ENCODE results near the gene MRRF. TPM values are rescaled to one million over a fixed set of nuclear protein-coding genes. Genes with fewer than 3 reads are reported as not detected.

Gene MRRF
- total RNA-seq, result 10 to 100 TPM; 69.8 to 76.0 TPM

GRCh38 chr9:122264360-122265148, at the start of gene MRRF, which contains the start of gene RBM18:
TSS of gene MRRF (plus strand) at chr9:122264882. CDS start at chr9:122270892, 6,010 bp downstream.
TSS of gene RBM18 (minus strand) at chr9:122264840. CDS start at chr9:122261492, 3,348 bp downstream.
- intact Hi-C loops (cut with micrococcal nuclease), result loop anchor here (10.0 kb wide), 1 partner anchor 80 kb away; no protein-coding TSS in a partner anchor
- Mint-ChIP-seq H3K27me3 (no peaks in the 10 kb centered on the region), H3K4me3 (peak within 1 kb of the TSS; percentile 84), H3K27ac (peak within 1 kb of the TSS; percentile 100), H3K9me3 (no peaks in the 10 kb centered on the region), H3K4me1 (ENCODE audit: low read depth) (peaks cover 41% of the 10 kb centered on the region), H3K36me3 (ENCODE audit: low read depth) (peaks cover 33% of the 10 kb centered on the region)
- peak; percentile 81 for ATAC-seq
- TF ChIP-seq CTCF (IDR thresholded peaks at IDR 0.05), result no peak
- peak; percentile 92 for DNase-seq
- POLR2A ChIA-PET, result interaction anchor here (0.6 to 2.4 kb wide), 17 partner anchors 9 to 640 kb away, joined by 3 to 10 read pairs (median 4); partner anchors contain the start of genes MORN5, NDUFA8 and TTLL11
- CTCF ChIA-PET, result interaction anchor here (0.8 to 3.2 kb wide), 7 partner anchors 17 to 234 kb away, joined by 3 to 12 read pairs (median 6); no protein-coding TSS in a partner anchor

GRCh38 chr9:122215663-122216062, 49.0 kb upstream of the MRRF start:
- no peak for DNase-seq
- ChIA-PET POLR2A (interaction anchor here (0.6 kb wide), 1 partner anchor 44 kb away, joined by 3 read pairs; no protein-coding TSS in a partner anchor), CTCF (interaction anchor here (0.9 to 1.4 kb wide), 2 partner anchors 91 to 116 kb away, joined by 4 to 7 read pairs; no protein-coding TSS in a partner anchor)
- no peak overlapping the region for H3K4me3 Mint-ChIP-seq
- intact Hi-C loops (cut with micrococcal nuclease), result no loop called here
- ATAC-seq, result no peak
- no peak overlapping the region for H3K27ac Mint-ChIP-seq
- H3K4me1 Mint-ChIP-seq (ENCODE audit: low read depth), result peaks cover 28% of the 10 kb centered on the region
- no peaks in the 10 kb centered on the region for H3K9me3 Mint-ChIP-seq
- H3K27me3 Mint-ChIP-seq, result peaks cover 79% of the 10 kb centered on the region
- no peak for TF ChIP-seq CTCF (IDR thresholded peaks at IDR 0.05)
- no peaks in the 10 kb centered on the region for H3K36me3 Mint-ChIP-seq (ENCODE audit: low read depth)

GRCh38 chr9:122216138-122216797, 48.4 kb upstream of the MRRF start:
- ChIA-PET CTCF (interaction anchor here (0.9 to 1.4 kb wide), 2 partner anchors 91 to 117 kb away, joined by 4 to 7 read pairs; no protein-coding TSS in a partner anchor), POLR2A (interaction anchor here (0.7 to 1.4 kb wide), 2 partner anchors 10 to 93 kb away, joined by 3 to 4 read pairs; no protein-coding TSS in a partner anchor)
- Mint-ChIP-seq H3K36me3 (ENCODE audit: low read depth) (no peaks in the 10 kb centered on the region), H3K9me3 (no peaks in the 10 kb centered on the region), H3K4me3 (no peak overlapping the region), H3K27ac (no peak overlapping the region), H3K27me3 (peaks cover 81% of the 10 kb centered on the region), H3K4me1 (ENCODE audit: low read depth) (peaks cover 28% of the 10 kb centered on the region)
- intact Hi-C loops (cut with micrococcal nuclease), result no loop called here
- no peak for TF ChIP-seq CTCF (IDR thresholded peaks at IDR 0.05)
- ATAC-seq, result no peak
- DNase-seq, result no peak

- no peak for ATAC-seq
- no peaks in the 10 kb centered on the region for H3K9me3 Mint-ChIP-seq
- no peak overlapping the region for H3K4me3 Mint-ChIP-seq
- H3K4me1 Mint-ChIP-seq (ENCODE audit: low read depth), result peaks cover 28% of the 10 kb centered on the region
- CTCF ChIA-PET, result no interaction called here
- no peak overlapping the region for H3K27ac Mint-ChIP-seq
- POLR2A ChIA-PET, result interaction anchor here (0.7 to 1.4 kb wide), 2 partner anchors 9 to 94 kb away, joined by 3 to 4 read pairs; no protein-coding TSS in a partner anchor
- no peak for TF ChIP-seq CTCF (IDR thresholded peaks at IDR 0.05)
- H3K27me3 Mint-ChIP-seq, result peaks cover 82% of the 10 kb centered on the region
- no peak for DNase-seq
- H3K36me3 Mint-ChIP-seq (ENCODE audit: low read depth), result no peaks in the 10 kb centered on the region
- intact Hi-C loops (cut with micrococcal nuclease), result no loop called here
Observed at GRCh38 chr9:122216798-122217418, 47.8 kb upstream of the MRRF start.

Data from activated CD8-positive, alpha-beta T cell treated with anti-CD3 and anti-CD28 coated beads for 36 hours (primary cell).